ENCODE data around the gene PRTN3. TPM values are rescaled to one million over a fixed set of nuclear protein-coding genes. Genes with fewer than 3 reads are reported as not detected.

Gene PRTN3
- 1 to 10 TPM in 2 of 4 donors, under 1 TPM in 2; 0.50 to 1.6 (median 1.2) TPM for polyA plus RNA-seq (ENCODE audit: insufficient read length in 4 of 4)

- DNase-seq (ENCODE audit: low read depth in 4 of 4, low spot score in 3 of 4) = no peak
Measured at GRCh38 chr19:840519-841206, at the start of gene PRTN3. Gene PRTN3 (plus strand): TSS chr19:840999. CDS start chr19:841009, 10 bp downstream.

- no peak for DNase-seq (ENCODE audit: low read depth in 4 of 4, low spot score in 3 of 4)
Measured at GRCh38 chr19:791007-791566, 49.7 kb upstream of the PRTN3 start.

GRCh38 chr19:791567-792305 is 49.1 kb upstream of the PRTN3 start:
- DNase-seq (ENCODE audit: low read depth in 4 of 4, low spot score in 3 of 4) = no peak

GRCh38 chr19:792306-792885 is 48.4 kb upstream of the PRTN3 start:
- DNase-seq (ENCODE audit: low read depth in 4 of 4, low spot score in 3 of 4) = no peak

- DNase-seq (ENCODE audit: low read depth in 4 of 4, low spot score in 3 of 4) = no peak
Measured at GRCh38 chr19:793806-794205, 47.0 kb upstream of the PRTN3 start.

- no peak for DNase-seq (ENCODE audit: low read depth in 4 of 4, low spot score in 3 of 4)
Measured at GRCh38 chr19:795073-795611, 45.7 kb upstream of the PRTN3 start.

GRCh38 chr19:795691-796581 is 44.9 kb upstream of the PRTN3 start:
- DNase-seq (ENCODE audit: low read depth in 4 of 4, low spot score in 3 of 4) = no peak

GRCh38 chr19:796692-797527 is 43.9 kb upstream of the PRTN3 start, which contains the start of gene PTBP1:
Gene PTBP1 (plus strand): TSS chr19:797452. CDS start chr19:797498, 46 bp downstream.
- DNase-seq (ENCODE audit: low read depth in 4 of 4, low spot score in 3 of 4) = peak; percentile 99 to 100 (median 99)

- DNase-seq (ENCODE audit: low read depth in 4 of 4, low spot score in 3 of 4) = peak; percentile 74 to 85 (median 80)
Measured at GRCh38 chr19:797528-798414, 43.0 kb upstream of the PRTN3 start.

- no peak for DNase-seq (ENCODE audit: low read depth in 4 of 4, low spot score in 3 of 4)
Measured at GRCh38 chr19:798415-799075, 42.3 kb upstream of the PRTN3 start.

- no peak for DNase-seq (ENCODE audit: low read depth in 4 of 4, low spot score in 3 of 4)
Measured at GRCh38 chr19:799076-799881, 41.5 kb upstream of the PRTN3 start.

- DNase-seq (ENCODE audit: low read depth in 4 of 4, low spot score in 3 of 4) = no peak
Measured at GRCh38 chr19:800360-801029, 40.3 kb upstream of the PRTN3 start.

GRCh38 chr19:801030-801860 is 39.6 kb upstream of the PRTN3 start:
- DNase-seq (ENCODE audit: low read depth in 4 of 4, low spot score in 3 of 4) = no peak

GRCh38 chr19:801861-802497 is 38.8 kb upstream of the PRTN3 start:
- no peak for DNase-seq (ENCODE audit: low read depth in 4 of 4, low spot score in 3 of 4)
